HG03175 (cell line): ENCODE measurements around the gene SOAT2.

ENCODE experiments used
- ATAC-seq: cut with Tn5 transposase; IDR thresholded peaks from one replicate; pipeline ENCODE4 v1.9.1; 2021; ENCODE audit warnings: mild to moderate bottlenecking, moderate library complexity; ENCODE audit not compliant: unreplicated experiment

The SOAT2 gene

GRCh38 chr12:53102883-53103807, at the start of gene SOAT2:
Gene SOAT2 (plus strand): TSS chr12:53103486. CDS start chr12:53103578, 92 bp downstream.
- ATAC-seq = peak; percentile 63

GRCh38 chr12:53054112-53054878, 49.0 kb upstream of the SOAT2 start:
- peak; percentile 88 for ATAC-seq

GRCh38 chr12:53055471-53056266, 47.6 kb upstream of the SOAT2 start:
- no peak for ATAC-seq

GRCh38 chr12:53056296-53056695, 47.0 kb upstream of the SOAT2 start:
- no peak for ATAC-seq

- ATAC-seq = no peak
Observed at GRCh38 chr12:53056901-53057300, 46.4 kb upstream of the SOAT2 start.

GRCh38 chr12:53057816-53058500, 45.3 kb upstream of the SOAT2 start:
- ATAC-seq = no peak

GRCh38 chr12:53058674-53059433, 44.4 kb upstream of the SOAT2 start:
- ATAC-seq = no peak

- no peak for ATAC-seq
Observed at GRCh38 chr12:53059434-53060063, 43.7 kb upstream of the SOAT2 start.

GRCh38 chr12:53060064-53060720, 43.1 kb upstream of the SOAT2 start:
- ATAC-seq = no peak

GRCh38 chr12:53060721-53061276, 42.5 kb upstream of the SOAT2 start:
- ATAC-seq = no peak

GRCh38 chr12:53061404-53062010, 41.8 kb upstream of the SOAT2 start:
- no peak for ATAC-seq

- ATAC-seq = no peak
Observed at GRCh38 chr12:53062011-53062961, 41.0 kb upstream of the SOAT2 start.

GRCh38 chr12:53062977-53063707, 40.1 kb upstream of the SOAT2 start:
- ATAC-seq = no peak

- ATAC-seq = no peak
Observed at GRCh38 chr12:53063708-53064612, 39.3 kb upstream of the SOAT2 start.
